SK-N-SH treated with all-trans-retinoic acid at 6 μM for 48 hours (cell line): ENCODE measurements around the gene NRXN3.

Experiments
- BACH2 ChIP-seq: fragments of 250-450 bp; sonication (Bioruptor Pico); IDR thresholded peaks from 2 replicates; pipeline ENCODE4 v1.9.0; 2021; ENCODE audit warnings: mild to moderate bottlenecking, borderline replicate concordance
- CSDC2 ChIP-seq: fragments of 250-450 bp; sonication (Bioruptor Pico); IDR thresholded peaks from 2 replicates; pipeline ENCODE4 v1.5.0; 2020; ENCODE audit warnings: mild to moderate bottlenecking, moderate library complexity
- PATZ1 ChIP-seq: fragments of 250-450 bp; sonication (Bioruptor Pico); IDR thresholded peaks from 2 replicates; pipeline ENCODE4 v1.8.0; 2020; ENCODE audit warnings: mild to moderate bottlenecking, moderate library complexity, borderline replicate concordance
- PPARA ChIP-seq: fragments of 250-450 bp; sonication (Bioruptor Pico); IDR thresholded peaks from 2 replicates; pipeline ENCODE4 v1.5.0; 2020; ENCODE audit warnings: mild to moderate bottlenecking, borderline replicate concordance
- ZFP3 ChIP-seq: fragments of 250-450 bp; sonication (Bioruptor Pico); IDR thresholded peaks from 2 replicates; pipeline ENCODE4 v1.5.0; 2020; ENCODE audit warnings: mild to moderate bottlenecking, moderate library complexity
- ZNF70 ChIP-seq: fragments of 450-650 bp; formaldehyde crosslinking; IDR thresholded peaks from 2 replicates; pipeline ENCODE4 v1.5.0; 2020; ENCODE audit warnings: mild to moderate bottlenecking, moderate library complexity

GRCh38 chr14:78329371-78329770 is 159.2 kb downstream of the NRXN3 start:
- TF ChIP-seq PATZ1 (CRISPR knock-in tag) = no peak
- TF ChIP-seq ZNF70 (CRISPR knock-in tag) = no peak
- TF ChIP-seq ZFP3 (CRISPR knock-in tag) = no peak
- TF ChIP-seq PPARA (CRISPR knock-in tag) = no peak
- TF ChIP-seq BACH2 = no peak
- TF ChIP-seq CSDC2 (CRISPR knock-in tag) = no peak
